K562 (cell line): ENCODE data around the gene ESX1. TPM values are rescaled to one million over a fixed set of nuclear protein-coding genes. Genes with fewer than 3 reads are reported as not detected.

Experiments used
- ATAC-seq: fragments of 200-7000 bp; cut with Tn5 transposase; 3 replicates; pipeline ENCODE4 v1.9.1; 2020; ENCODE audit warnings: moderate library complexity
- BruUV-seq: library from RNA; stranded (reverse); fragments of 400-500 nt; replicated peaks from 2 replicates; lab custom pipeline; 2021; lab: Mats Ljungman, UMichigan
- CTCF ChIA-PET: fragments of 300-600 bp; formaldehyde crosslinking; extraction: SDS; loops from one replicate; lab custom pipeline; 2021; ENCODE audit warnings: low intra/inter-chr PET ratio; lab: Yijun Ruan, JAX
- POLR2A ChIA-PET: fragments of 300-600, 350-650 bp; sonication (Branson Sonifier 250); formaldehyde crosslinking; extraction: SDS; loops from one replicate; lab custom pipeline; 2021; ENCODE audit warnings: antibody characterized with exemption, inconsistent platforms; lab: Yijun Ruan, JAX
- DNase-seq, 4 experiments: peaks; one replicate each; pipeline versions ENCODE4 v3.0.0 to v3.0.0-alpha.2; 2011 to 2018; ENCODE audit warnings: low spot score in 3 of 4, mixed read lengths in 3 of 4; ENCODE audit errors: extremely low read depth in 1 of 4
- FAIRE-seq: peaks from 2 replicates; lab custom pipeline; 2011; peaks lifted over from hg19 to GRCh38; lab: Jason Lieb, UNC
- H2AFZ ChIP-seq: 2 replicates; pipeline ENCODE4 v1.6.0; 2011; ENCODE audit warnings: low read depth, low read length, control low read depth, inconsistent platforms
- H3K27ac ChIP-seq: fragments of 200-600 bp; 3 replicates; pipeline ENCODE4 v1.8.0; 2011; ENCODE audit warnings: low read depth, mild to moderate bottlenecking, control low read depth, inconsistent platforms, low read length, moderate library complexity, mixed read lengths; ENCODE audit errors: extremely low read depth
- H3K27me3 ChIP-seq, 2 experiments: fragments of 300-600 bp in 1 of 2; 2 replicates in 1 of 2; 3 replicates in 1 of 2; pipeline versions ENCODE4 v1.6.0 to v1.8.0; 2011; ENCODE audit warnings: inconsistent platforms in 2 of 2, low read length in 2 of 2, mild to moderate bottlenecking in 1 of 2, mixed read lengths in 1 of 2, moderate library complexity in 1 of 2; ENCODE audit not compliant: control insufficient read depth in 2 of 2, insufficient read depth in 2 of 2
- H3K36me3 ChIP-seq: fragments of 300-600 bp; 3 replicates; pipeline ENCODE4 v1.8.0; 2011; ENCODE audit warnings: mild to moderate bottlenecking, low read length, inconsistent platforms; ENCODE audit not compliant: control insufficient read depth, insufficient read depth
- H3K4me1 ChIP-seq, 2 experiments: fragments of 200-600 bp in 1 of 2; replicated peaks in 1 of 2; 2 replicates in 1 of 2; 3 replicates in 1 of 2; pipeline versions ENCODE4 v1.5.1 to v1.8.0; 2011; ENCODE audit warnings: inconsistent platforms in 2 of 2, low read length in 2 of 2, mild to moderate bottlenecking in 1 of 2, mixed read lengths in 1 of 2, moderate library complexity in 1 of 2; ENCODE audit not compliant: control insufficient read depth in 2 of 2, insufficient read depth in 2 of 2
- H3K4me2 ChIP-seq: 2 replicates; pipeline ENCODE4 v1.6.1; 2011; ENCODE audit warnings: low read length, control low read depth, inconsistent platforms, mixed read lengths; ENCODE audit not compliant: insufficient read depth
- H3K4me3 ChIP-seq: fragments of 200-600 bp; sonication (generic), shearing (Covaris generic); 2 replicates; pipeline ENCODE4 v1.5.1; 2016; ENCODE audit warnings: control low read depth, inconsistent platforms
- H3K79me2 ChIP-seq: fragments of 200-600 bp; 3 replicates; pipeline ENCODE4 v1.8.0; 2011; ENCODE audit warnings: low read length, inconsistent platforms; ENCODE audit not compliant: control insufficient read depth, insufficient read depth
- H3K9ac ChIP-seq, 2 experiments: 2 replicates each; pipeline versions ENCODE4 v1.6.0 to v1.6.1; 2011; ENCODE audit warnings: low read depth in 2 of 2, low read length in 2 of 2, control low read depth in 1 of 2, inconsistent platforms in 1 of 2, mild to moderate bottlenecking in 1 of 2, mixed read lengths in 1 of 2; ENCODE audit not compliant: insufficient read depth in 1 of 2
- H3K9me1 ChIP-seq: one replicate; pipeline ENCODE4 v1.6.0; 2011; ENCODE audit warnings: inconsistent platforms, mild to moderate bottlenecking, low read length, moderate library complexity; ENCODE audit not compliant: control insufficient read depth, insufficient read depth
- H3K9me3 ChIP-seq: replicated peaks from 2 replicates; pipeline ENCODE4 v1.5.1; 2011; ENCODE audit warnings: low read depth, low read length, inconsistent platforms; ENCODE audit not compliant: control insufficient read depth, insufficient read depth
- H4K20me1 ChIP-seq: replicated peaks from 2 replicates; pipeline ENCODE4 v1.6.1; 2011; ENCODE audit warnings: low read length, inconsistent platforms, mixed read lengths; ENCODE audit not compliant: control insufficient read depth, insufficient read depth
- BACH1 ChIP-seq: fragments of 200-800 bp; sonication (Bioruptor generic); IDR thresholded peaks from 2 replicates; pipeline ENCODE4 v1.6.1; 2016; ENCODE audit warnings: missing genetic modification characterization, missing compliant biosample characterization
- C11orf30 ChIP-seq: fragments of 450-650 bp; IDR thresholded peaks from 2 replicates; pipeline ENCODE4 v1.6.1; 2016; ENCODE audit warnings: low read depth, mild to moderate bottlenecking
- HBP1 ChIP-seq: fragments of 450-650 bp; formaldehyde crosslinking; IDR thresholded peaks from 2 replicates; pipeline ENCODE4 v1.4.0; 2022; ENCODE audit warnings: missing genetic modification characterization
- MAFG ChIP-seq: fragments of 450-650 bp; conservative IDR thresholded peaks from 2 replicates; pipeline ENCODE4 v1.6.1; 2016; ENCODE audit warnings: missing genetic modification characterization, missing compliant biosample characterization
- MAFK ChIP-seq: IDR thresholded peaks from 2 replicates; pipeline ENCODE4 v1.6.1; 2011; ENCODE audit warnings: low read length, improper control_type of control experiment
- RNF219 ChIP-seq: fragments of 250-450 bp; sonication (Bioruptor Pico); IDR thresholded peaks from 2 replicates; pipeline ENCODE4 v1.5.0; 2022; ENCODE audit warnings: mild to moderate bottlenecking
- ZNF316 ChIP-seq: fragments of 450-650 bp; IDR thresholded peaks from 2 replicates; pipeline ENCODE4 v1.6.1; 2016
- ZNF324 ChIP-seq: fragments of 250-450 bp; sonication (Bioruptor Pico); IDR thresholded peaks from 2 replicates; pipeline ENCODE4 v1.4.0; 2020; ENCODE audit warnings: mild to moderate bottlenecking
- WGBS: fragments of 100-300 bp; shearing (Covaris generic); methylation state at CpG from one replicate; pipeline ENCODE4 v1.1.6; 2016; ENCODE audit warnings: low coverage, mixed read lengths; ENCODE audit not compliant: insufficient coverage; ENCODE audit errors: missing lambda C conversion rate; 5-methylcytosine and 5-hydroxymethylcytosine counted together
- in situ Hi-C: fragments of 300-500 bp; cut with MboI; formaldehyde crosslinking; loops from 4 replicates; pipeline ENCODE4 v1.15.0; 2018; ENCODE audit warnings: inconsistent platforms, mixed read lengths
- intact Hi-C: fragments of 100-400 bp; cut with micrococcal nuclease; formaldehyde crosslinking; loops from 2 replicates; pipeline ENCODE4 v1.14.2; 2022
- polyA plus RNA-seq, 8 experiments: library from polyadenylated mRNA; depleted of rRNA in 4 of 8; stranded (reverse) in 5 of 8; unstranded in 3 of 8; fragments of >200 nt; fragmentation: Nextera tagmentation in 2 of 8; fragmentation: Illumina TruSeq in 1 of 8; extraction: Ambion mirVana in 2 of 8; extraction: Trizol in 1 of 8; gene quantifications; 2 replicates each; pipeline versions ENCODE4 v1.2.1 to v1.2.3, GENCODE V29; 2011 to 2014; ENCODE audit warnings: inconsistent platforms in 1 of 8, missing spikeins in 1 of 8
- total RNA-seq, 7 experiments: library from RNA; depleted of rRNA in 6 of 7; stranded (reverse); fragments of >200 nt in 6 of 7; fragmentation: Illumina TruSeq in 2 of 7; extraction: Trizol in 2 of 7; gene quantifications; 2 replicates each; pipeline versions ENCODE4 v1.2.1 to v1.2.3, GENCODE V29; 2011 to 2021; ENCODE audit warnings: low replicate concordance in 1 of 7

The ESX1 gene
- total and polyA plus RNA-seq, 9 of the 15 experiments (the other 6 are each of a cell fraction or from before 2014, with no cell fraction given): not detected

DNA sequence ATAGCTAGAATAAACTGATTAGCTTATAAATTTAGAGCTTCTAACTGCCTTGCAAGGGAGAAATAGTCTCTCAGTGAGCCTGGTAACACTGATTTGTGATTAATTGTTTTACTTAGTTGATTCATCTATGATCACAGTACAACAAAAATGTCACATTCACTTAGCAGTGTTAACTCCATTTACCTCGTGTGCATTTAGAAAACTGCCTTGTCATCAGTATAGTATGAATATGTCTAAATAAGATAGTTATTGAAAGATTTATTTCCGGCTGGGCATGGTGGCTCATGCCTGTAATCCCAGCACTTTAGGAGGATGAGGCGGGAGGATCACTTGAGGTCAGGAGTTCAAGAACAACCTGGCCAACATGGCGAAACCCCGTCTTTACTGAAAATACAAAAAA lies 49.2 kb downstream of the ESX1 start:
- Histone ChIP-seq H3K9ac (no peak overlapping the region), H3K9me3 (no peaks in the 10 kb centered on the region), H3K27me3 (no peaks in the 10 kb centered on the region), H2AFZ (no peak overlapping the region), H3K9me1 (no peaks in the 10 kb centered on the region), H3K4me1 (no peaks in the 10 kb centered on the region), H3K79me2 (no peaks in the 10 kb centered on the region), H4K20me1 (no peaks in the 10 kb centered on the region), H3K36me3 (no peaks in the 10 kb centered on the region), H3K4me3 (no peak overlapping the region), H3K27ac (no peak overlapping the region), H3K4me2 (no peak overlapping the region)
- TF ChIP-seq MAFG (tag): peak; percentile 47
- no peak for TF ChIP-seq BACH1 (tag)
- no peak for TF ChIP-seq ZNF324 (CRISPR knock-in tag)
- no peak for TF ChIP-seq HBP1
- TF ChIP-seq C11orf30: peak; percentile 43; the same call in 1 of the 2 replicates
- peak; percentile 64 for TF ChIP-seq ZNF316
- no peak for TF ChIP-seq RNF219
- peak; percentile 37; the same call in 1 of the 2 replicates for TF ChIP-seq MAFK
- ChIA-PET POLR2A (no interaction called here), CTCF (no interaction called here)
- 33% methylated on average over 5 of the region's 5 CpGs for WGBS
- in situ Hi-C loops (no loop called here), intact Hi-C loops (no loop called here)
- ATAC-seq: no peak
- DNase-seq: no peak
- no TSS peak for BruUV-seq
- FAIRE-seq: no peak

Other genes with a start within 250 kb of the ESX1 start
- not detected in 2 replicates for gene H2BW1, start 241.2 kb downstream of the ESX1 start, total RNA-seq (2014; rRNA removed)
- not detected in 2 replicates for gene H2BW1, start 241.2 kb downstream of the ESX1 start, total RNA-seq (2014; rRNA removed; fragmentation: Illumina TruSeq; extraction: Trizol)
- not detected in 2 replicates for gene H2BW1, start 241.2 kb downstream of the ESX1 start, total RNA-seq (2015; rRNA removed; fragmentation: Illumina TruSeq; extraction: Trizol)
- not detected in 2 replicates for gene H2BW1, start 241.2 kb downstream of the ESX1 start, total RNA-seq (2021)
- not detected in 2 replicates for gene H2BW1, start 241.2 kb downstream of the ESX1 start, polyA plus RNA-seq (2011; rRNA removed)
- not detected in 2 replicates for gene H2BW1, start 241.2 kb downstream of the ESX1 start, polyA plus RNA-seq (2014; fragmentation: Illumina TruSeq; extraction: Trizol)
- gene H2BW1, start 241.2 kb downstream of the ESX1 start, polyA plus RNA-seq (2014; fragmentation: Nextera tagmentation; extraction: Ambion mirVana): not detected
- not detected in 2 replicates for gene H2BW1, start 241.2 kb downstream of the ESX1 start, polyA plus RNA-seq (2014; rRNA removed)
- 1.1 TPM in 1 of 2 replicates, not detected in the other for gene H2BW2, start 215.0 kb downstream of the ESX1 start, total RNA-seq (2014; rRNA removed)
- gene H2BW2, start 215.0 kb downstream of the ESX1 start, total RNA-seq (2014; rRNA removed; fragmentation: Illumina TruSeq; extraction: Trizol): not detected in 2 replicates
- not detected in 2 replicates for gene H2BW2, start 215.0 kb downstream of the ESX1 start, total RNA-seq (2015; rRNA removed; fragmentation: Illumina TruSeq; extraction: Trizol)
- not detected in 2 replicates for gene H2BW2, start 215.0 kb downstream of the ESX1 start, total RNA-seq (2021)
- gene H2BW2, start 215.0 kb downstream of the ESX1 start, polyA plus RNA-seq (2011; rRNA removed): not detected in 2 replicates
- gene H2BW2, start 215.0 kb downstream of the ESX1 start, polyA plus RNA-seq (2014; fragmentation: Illumina TruSeq; extraction: Trizol): not detected in 2 replicates
- not detected for gene H2BW2, start 215.0 kb downstream of the ESX1 start, polyA plus RNA-seq (2014; fragmentation: Nextera tagmentation; extraction: Ambion mirVana)
- not detected in 2 replicates for gene H2BW2, start 215.0 kb downstream of the ESX1 start, polyA plus RNA-seq (2014; rRNA removed)
- gene TMSB15C, start 178.7 kb downstream of the ESX1 start, total RNA-seq (2014; rRNA removed): not detected in 2 replicates
- gene TMSB15C, start 178.7 kb downstream of the ESX1 start, total RNA-seq (2014; rRNA removed; fragmentation: Illumina TruSeq; extraction: Trizol): not detected in 2 replicates
- not detected in 2 replicates for gene TMSB15C, start 178.7 kb downstream of the ESX1 start, total RNA-seq (2015; rRNA removed; fragmentation: Illumina TruSeq; extraction: Trizol)
- gene TMSB15C, start 178.7 kb downstream of the ESX1 start, total RNA-seq (2021): not detected in 2 replicates
- gene TMSB15C, start 178.7 kb downstream of the ESX1 start, polyA plus RNA-seq (2011; rRNA removed): 0.03 TPM in 1 of 2 replicates, not detected in the other
- not detected in 2 replicates for gene TMSB15C, start 178.7 kb downstream of the ESX1 start, polyA plus RNA-seq (2014; fragmentation: Illumina TruSeq; extraction: Trizol)
- not detected for gene TMSB15C, start 178.7 kb downstream of the ESX1 start, polyA plus RNA-seq (2014; fragmentation: Nextera tagmentation; extraction: Ambion mirVana)
- not detected in 2 replicates for gene TMSB15C, start 178.7 kb downstream of the ESX1 start, polyA plus RNA-seq (2014; rRNA removed)
- gene ZCCHC18, start 142.4 kb downstream of the ESX1 start, total RNA-seq (2014; rRNA removed): not detected in 2 replicates
- not detected in 2 replicates for gene ZCCHC18, start 142.4 kb downstream of the ESX1 start, total RNA-seq (2014; rRNA removed; fragmentation: Illumina TruSeq; extraction: Trizol)
- not detected in 2 replicates for gene ZCCHC18, start 142.4 kb downstream of the ESX1 start, total RNA-seq (2015; rRNA removed; fragmentation: Illumina TruSeq; extraction: Trizol)
- not detected in 2 replicates for gene ZCCHC18, start 142.4 kb downstream of the ESX1 start, total RNA-seq (2021)
- gene ZCCHC18, start 142.4 kb downstream of the ESX1 start, polyA plus RNA-seq (2011; rRNA removed): 0.15 TPM in 1 of 2 replicates, not detected in the other
- not detected in 2 replicates for gene ZCCHC18, start 142.4 kb downstream of the ESX1 start, polyA plus RNA-seq (2014; fragmentation: Illumina TruSeq; extraction: Trizol)
- not detected for gene ZCCHC18, start 142.4 kb downstream of the ESX1 start, polyA plus RNA-seq (2014; fragmentation: Nextera tagmentation; extraction: Ambion mirVana)
- gene ZCCHC18, start 142.4 kb downstream of the ESX1 start, polyA plus RNA-seq (2014; rRNA removed): not detected in 2 replicates
- gene SLC25A53, start 97.9 kb downstream of the ESX1 start, total RNA-seq (2014; rRNA removed): 7.7 and 10.8 TPM in 2 replicates
- gene SLC25A53, start 97.9 kb downstream of the ESX1 start, total RNA-seq (2014; rRNA removed; fragmentation: Illumina TruSeq; extraction: Trizol): 5.2 and 5.6 TPM in 2 replicates
- gene SLC25A53, start 97.9 kb downstream of the ESX1 start, total RNA-seq (2015; rRNA removed; fragmentation: Illumina TruSeq; extraction: Trizol): 7.8 and 8.6 TPM in 2 replicates
- 2.4 and 4.0 TPM in 2 replicates for gene SLC25A53, start 97.9 kb downstream of the ESX1 start, total RNA-seq (2021)
- gene SLC25A53, start 97.9 kb downstream of the ESX1 start, polyA plus RNA-seq (2011; rRNA removed): 3.3 and 5.6 TPM in 2 replicates
- gene SLC25A53, start 97.9 kb downstream of the ESX1 start, polyA plus RNA-seq (2014; fragmentation: Illumina TruSeq; extraction: Trizol): 6.5 and 7.0 TPM in 2 replicates
- gene SLC25A53, start 97.9 kb downstream of the ESX1 start, polyA plus RNA-seq (2014; fragmentation: Nextera tagmentation; extraction: Ambion mirVana): 1 to 10 TPM; 4.0 to 5.4 TPM
- 4.9 and 5.8 TPM in 2 replicates for gene SLC25A53, start 97.9 kb downstream of the ESX1 start, polyA plus RNA-seq (2014; rRNA removed)
- gene FAM199X, start 88.5 kb downstream of the ESX1 start, total RNA-seq (2014; rRNA removed): 13.7 and 14.2 TPM in 2 replicates
- 22.2 and 23.6 TPM in 2 replicates for gene FAM199X, start 88.5 kb downstream of the ESX1 start, total RNA-seq (2014; rRNA removed; fragmentation: Illumina TruSeq; extraction: Trizol)
- 20.3 and 21.2 TPM in 2 replicates for gene FAM199X, start 88.5 kb downstream of the ESX1 start, total RNA-seq (2015; rRNA removed; fragmentation: Illumina TruSeq; extraction: Trizol)
- gene FAM199X, start 88.5 kb downstream of the ESX1 start, total RNA-seq (2021): 19.0 and 19.3 TPM in 2 replicates
- gene FAM199X, start 88.5 kb downstream of the ESX1 start, polyA plus RNA-seq (2011; rRNA removed): 9.2 and 12.8 TPM in 2 replicates
- gene FAM199X, start 88.5 kb downstream of the ESX1 start, polyA plus RNA-seq (2014; fragmentation: Illumina TruSeq; extraction: Trizol): 13.0 and 15.4 TPM in 2 replicates
- gene FAM199X, start 88.5 kb downstream of the ESX1 start, polyA plus RNA-seq (2014; fragmentation: Nextera tagmentation; extraction: Ambion mirVana): 1 to 10 TPM; 4.6 to 5.6 TPM
- gene FAM199X, start 88.5 kb downstream of the ESX1 start, polyA plus RNA-seq (2014; rRNA removed): 12.4 and 13.6 TPM in 2 replicates